ENCODE results near the gene USP47. TPM values are rescaled to one million over a fixed set of nuclear protein-coding genes. Genes with fewer than 3 reads are reported as not detected.
A peak's percentile ranks its signal among the peaks of the same experiment; 100 is the strongest.

Gene USP47
- total and polyA plus RNA-seq, 7 donors = 10.6 to 105 (median 84.9) TPM

DNA sequence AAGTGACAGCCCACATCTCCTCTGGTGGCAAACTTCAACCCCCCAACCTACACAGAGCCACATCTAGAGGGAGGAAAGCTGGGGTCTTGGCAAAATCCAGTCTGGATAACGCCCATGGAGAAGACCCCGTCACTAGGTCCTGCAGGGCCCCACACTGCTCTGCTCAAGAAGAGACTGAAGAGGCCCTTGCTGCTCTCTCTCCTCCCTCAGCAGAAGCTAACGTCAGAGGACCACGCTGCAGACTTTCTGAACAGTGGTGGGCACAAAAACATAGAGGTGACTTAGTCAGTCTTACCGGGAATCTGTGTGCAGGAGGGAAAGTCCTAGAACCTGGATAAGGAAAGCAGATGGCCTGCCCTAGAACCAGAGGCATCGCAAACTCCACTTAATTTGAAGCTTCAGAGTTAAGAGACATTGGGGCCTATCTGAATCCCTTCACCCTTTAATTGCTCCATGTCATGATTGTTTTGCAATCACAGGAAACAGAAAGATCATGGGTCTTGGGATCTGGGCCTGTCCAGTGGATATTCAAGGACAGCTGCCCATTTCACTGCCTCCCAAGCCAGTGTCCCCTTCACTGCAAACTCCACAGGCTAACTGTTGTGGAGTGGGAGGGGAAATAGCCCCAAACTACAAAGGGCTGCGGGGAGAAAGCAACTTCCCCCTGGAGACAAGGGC, 164.9 kb downstream of the USP47 start:
- no peak for TF ChIP-seq EP300 (IDR thresholded peaks at IDR 0.05)
- TF ChIP-seq, protein P1, sequence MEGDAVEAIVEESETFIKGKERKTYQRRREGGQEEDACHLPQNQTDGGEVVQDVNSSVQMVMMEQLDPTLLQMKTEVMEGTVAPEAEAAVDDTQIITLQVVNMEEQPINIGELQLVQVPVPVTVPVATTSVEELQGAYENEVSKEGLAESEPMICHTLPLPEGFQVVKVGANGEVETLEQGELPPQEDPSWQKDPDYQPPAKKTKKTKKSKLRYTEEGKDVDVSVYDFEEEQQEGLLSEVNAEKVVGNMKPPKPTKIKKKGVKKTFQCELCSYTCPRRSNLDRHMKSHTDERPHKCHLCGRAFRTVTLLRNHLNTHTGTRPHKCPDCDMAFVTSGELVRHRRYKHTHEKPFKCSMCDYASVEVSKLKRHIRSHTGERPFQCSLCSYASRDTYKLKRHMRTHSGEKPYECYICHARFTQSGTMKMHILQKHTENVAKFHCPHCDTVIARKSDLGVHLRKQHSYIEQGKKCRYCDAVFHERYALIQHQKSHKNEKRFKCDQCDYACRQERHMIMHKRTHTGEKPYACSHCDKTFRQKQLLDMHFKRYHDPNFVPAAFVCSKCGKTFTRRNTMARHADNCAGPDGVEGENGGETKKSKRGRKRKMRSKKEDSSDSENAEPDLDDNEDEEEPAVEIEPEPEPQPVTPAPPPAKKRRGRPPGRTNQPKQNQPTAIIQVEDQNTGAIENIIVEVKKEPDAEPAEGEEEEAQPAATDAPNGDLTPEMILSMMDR (IDR thresholded peaks at IDR 0.05) = no peak
- TF ChIP-seq POLR2A (IDR thresholded peaks at IDR 0.05) = no peak
- no peak for TF ChIP-seq POLR2AphosphoS5 (IDR thresholded peaks at IDR 0.05)
- intact Hi-C loops (cut with DNase I) = no loop called here
- H3K36me3 ChIP-seq = peaks cover 0 to 5% (median 0%) of the 10 kb centered on the region in 4 donors
- 92% methylated on average over 7 of the region's 7 CpGs for WGBS, 2 donors
- peaks cover 0 to 24% (median 18%) of the 10 kb centered on the region in 4 donors for H3K4me1 ChIP-seq
- H3K9me3 ChIP-seq = no peaks in the 10 kb centered on the region
- peak overlapping the region in 2 of 4 donors; percentile 70 to 73 for H3K27ac ChIP-seq
- H3K27me3 ChIP-seq = peaks cover 0 to 16% (median 0%) of the 10 kb centered on the region in 3 donors
- no peak for DNase-seq
- H3K4me3 ChIP-seq = no peak overlapping the region

DNA sequence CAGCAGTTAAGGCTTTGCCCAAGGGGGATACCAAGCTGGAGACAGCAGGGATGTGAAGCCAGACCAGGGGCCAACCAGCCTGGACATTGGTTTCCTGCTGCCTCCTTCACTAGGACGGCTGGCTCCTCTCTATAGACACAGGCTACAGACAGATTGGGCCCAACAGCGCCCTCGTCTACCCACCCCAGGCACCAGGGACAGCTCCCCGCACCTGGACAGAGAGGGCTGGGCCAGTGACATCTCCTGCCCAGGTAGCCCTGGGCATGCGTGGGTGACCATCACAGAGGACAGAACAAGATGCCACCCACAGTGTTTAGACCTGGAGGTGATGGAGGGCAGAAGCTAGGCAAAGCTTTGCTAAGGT, 165.4 kb downstream of the USP47 start:
- peak overlapping the region in 2 of 4 donors; percentile 64 to 72 for H3K4me3 ChIP-seq
- H3K36me3 ChIP-seq = no peaks in the 10 kb centered on the region
- H3K9me3 ChIP-seq = no peaks in the 10 kb centered on the region
- peaks cover 0 to 16% (median 0%) of the 10 kb centered on the region in 3 donors for H3K27me3 ChIP-seq
- intact Hi-C loops (cut with DNase I) = no loop called here
- peak overlapping the region in 3 of 4 donors; percentile 60 to 73 (median 70) for H3K27ac ChIP-seq
- TF ChIP-seq EP300 (IDR thresholded peaks at IDR 0.05) (no peak), POLR2A (IDR thresholded peaks at IDR 0.05) (no peak), POLR2AphosphoS5 (IDR thresholded peaks at IDR 0.05) (no peak)
- TF ChIP-seq, protein P1 (IDR thresholded peaks at IDR 0.05) = no peak
- no peak for DNase-seq
- H3K4me1 ChIP-seq = peaks cover 0 to 24% (median 18%) of the 10 kb centered on the region in 4 donors
- 82 to 83% methylated on average over 5 of the region's 5 CpGs for WGBS, 2 donors

DNA sequence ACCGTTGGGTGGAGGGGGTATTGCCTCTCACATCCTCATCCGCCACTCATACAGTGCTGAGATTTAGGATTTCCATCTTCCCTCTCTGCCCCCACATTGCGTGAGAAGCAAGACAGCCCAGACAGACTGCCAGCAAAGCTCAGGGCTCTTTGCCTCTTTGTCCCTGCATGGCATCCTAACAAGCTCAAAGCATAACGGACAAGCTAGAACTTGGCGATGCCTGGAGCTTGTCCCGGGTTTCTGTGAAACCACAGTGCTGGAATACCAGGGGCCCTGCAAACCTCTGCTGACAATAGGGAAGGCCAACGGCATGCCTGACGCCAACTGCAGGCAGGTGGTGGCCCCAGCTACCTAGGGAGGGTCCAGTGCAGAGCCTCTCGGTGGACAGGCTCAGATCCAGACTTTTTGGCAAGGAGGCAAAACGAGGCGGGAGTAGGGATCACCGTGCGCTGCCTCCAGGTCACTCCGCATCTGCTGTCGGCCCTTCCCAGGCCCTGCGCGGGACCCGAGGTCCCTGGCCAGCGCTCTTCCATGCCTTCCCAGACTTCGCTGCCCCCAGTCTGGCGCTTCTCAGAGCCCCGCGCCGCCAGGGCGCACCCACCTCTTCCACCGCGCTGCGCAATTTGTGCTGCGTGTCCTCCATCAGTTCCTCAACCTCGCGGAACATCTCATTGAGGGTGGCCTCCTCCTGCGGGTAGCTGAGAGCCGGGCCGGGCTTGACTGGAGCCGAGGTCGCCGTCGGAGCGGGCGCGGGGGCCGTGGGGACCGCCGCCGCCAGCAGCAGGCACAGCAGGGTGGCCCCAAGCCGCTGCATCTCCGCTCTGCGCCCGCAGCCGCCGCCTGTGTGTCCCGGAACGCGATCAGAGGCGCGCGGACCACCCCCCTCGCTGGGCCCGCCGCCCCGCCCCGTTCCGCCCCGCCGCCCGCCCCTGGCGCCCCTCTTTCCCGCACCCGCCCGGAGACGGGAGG, 166.3 kb downstream of the USP47 start, which contains the start of gene DKK3:
Gene DKK3 (minus strand): TSS at position 858 of the 969 bp plus-strand sequence. CDS start 44 bp downstream, at position 814.
- WGBS, 2 donors = 10 to 15% methylated on average over 71 of the region's 71 CpGs
- Histone ChIP-seq H3K36me3 (no peaks in the 10 kb centered on the region), H3K4me1 (peaks cover 0 to 24% (median 18%) of the 10 kb centered on the region in 4 donors), H3K9me3 (no peaks in the 10 kb centered on the region), H3K4me3 (peak within 1 kb of the TSS; percentile 51 to 72 (median 60)), H3K27me3 (peaks cover 0 to 16% (median 0%) of the 10 kb centered on the region in 3 donors), H3K27ac (peak within 1 kb of the TSS; percentile 60 to 73 (median 65))
- intact Hi-C loops (cut with DNase I) = no loop called here
- DNase-seq = no peak
- no peak for TF ChIP-seq POLR2AphosphoS5 (IDR thresholded peaks at IDR 0.05)
- TF ChIP-seq, protein P1 (IDR thresholded peaks at IDR 0.05) = no peak
- no peak for TF ChIP-seq EP300 (IDR thresholded peaks at IDR 0.05)
- TF ChIP-seq POLR2A (IDR thresholded peaks at IDR 0.05) = no peak

Other genes with a start within 250 kb of the USP47 start
- gene GALNT18, start 220.0 kb upstream of the USP47 start, total RNA-seq = 10 to 100 TPM; 34.9 to 48.6 (median 39.8) TPM
- 10 to 100 TPM in 1 of 3 donors, 1 to 10 TPM in 1, under 1 TPM in 1; 0.92 to 11.1 (median 2.4) TPM for gene GALNT18, start 220.0 kb upstream of the USP47 start, polyA plus RNA-seq
- gene DKK3, start 166.7 kb downstream of the USP47 start, total RNA-seq = 100 to 1,000 TPM in 2 of 4 donors, 10 to 100 TPM in 2; 83.6 to 181 (median 95.0) TPM
- gene DKK3, start 166.7 kb downstream of the USP47 start, polyA plus RNA-seq = 10 to 100 TPM in 1 of 3 donors, 1 to 10 TPM in 2; 6.0 to 15.2 (median 9.0) TPM